Hematopoietic multipotent progenitor cell treated with erythropoietin and hydrocortisone succinate and interleukin-3 and kit ligand, for 6 days (in vitro differentiated cells): Measurements from ENCODE around the gene BAG3.

ENCODE experiments used
- DNase-seq: peaks from one replicate; pipeline ENCODE4 v3.0.0-alpha.2; 2015

Gene BAG3

DNA sequence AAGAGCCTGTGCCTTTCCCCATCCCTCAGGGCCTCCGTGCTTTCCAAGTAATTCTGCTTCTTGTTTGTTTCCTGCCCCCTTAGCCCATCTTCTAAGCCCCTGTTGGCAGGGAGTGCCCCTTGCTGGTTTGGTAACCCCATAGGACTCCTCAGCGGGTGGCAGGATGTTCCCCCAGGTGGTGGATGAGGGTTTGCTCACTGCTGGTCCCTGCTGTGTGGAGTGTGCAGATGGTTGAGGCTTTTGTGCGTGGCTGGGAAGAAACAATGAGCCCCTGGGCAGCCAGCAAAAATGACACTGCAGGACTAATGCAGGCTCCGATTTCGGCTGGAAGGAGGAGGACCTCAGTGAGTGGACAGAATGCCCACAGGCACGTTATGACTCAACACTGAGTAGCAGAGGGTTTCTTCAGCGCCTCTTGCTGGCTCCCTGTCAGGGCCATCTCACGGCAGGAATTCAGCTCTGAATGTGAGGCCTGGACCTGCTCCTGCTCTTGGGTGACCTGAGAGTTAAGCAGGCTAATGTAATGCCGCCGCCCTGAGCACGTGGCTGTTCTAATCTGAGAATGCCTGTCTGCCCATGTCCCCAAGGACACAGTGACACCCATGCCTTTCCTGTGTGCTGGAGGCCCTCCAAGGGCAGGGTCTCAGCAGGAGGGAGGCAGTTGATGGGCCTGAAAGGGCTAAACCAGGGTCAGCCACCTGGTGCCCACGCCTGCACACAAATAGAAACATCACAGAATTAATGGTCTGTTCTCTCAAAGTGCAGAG, 16.6 kb downstream of the BAG3 start:
- peak; percentile 28 for DNase-seq

DNA sequence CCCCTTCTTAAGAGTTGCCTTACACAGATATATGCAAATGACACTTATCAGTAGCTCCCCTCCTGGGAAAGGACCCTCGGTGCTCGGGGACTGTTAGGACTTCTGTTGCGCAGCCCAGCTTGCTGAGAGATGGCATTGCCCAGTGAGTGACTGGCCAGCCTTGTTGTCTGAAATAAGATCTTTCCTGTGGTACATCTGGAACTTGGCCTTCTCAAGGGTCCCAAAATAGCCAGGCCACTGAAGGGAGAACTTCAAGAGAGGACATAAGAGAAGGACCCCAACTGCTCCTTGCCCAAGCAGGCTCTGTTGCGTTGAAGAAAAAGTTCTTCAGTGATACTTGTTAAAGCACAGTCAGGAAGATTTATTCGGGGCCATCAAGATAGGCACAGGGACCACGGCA, 17.3 kb downstream of the BAG3 start:
- no peak for DNase-seq

DNA sequence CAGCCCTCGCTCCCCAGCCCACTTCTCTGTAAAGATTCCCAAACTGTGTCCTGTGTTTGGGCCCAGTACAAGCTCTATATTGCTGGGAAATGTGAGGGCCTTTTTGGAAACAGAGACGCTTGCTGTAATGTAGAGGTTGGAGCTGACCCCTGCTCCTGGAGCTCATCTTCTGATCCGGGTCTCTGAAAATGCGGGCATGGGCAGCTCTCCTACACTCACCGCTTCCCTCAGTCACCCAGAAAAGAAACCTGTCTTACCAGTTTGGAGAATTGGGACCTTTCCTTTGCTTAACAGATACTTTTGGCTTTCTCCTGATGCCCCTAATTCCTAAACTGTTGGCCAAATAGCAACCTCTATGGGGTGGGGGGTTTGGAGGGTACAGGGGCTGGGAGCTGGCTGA, 18.2 kb downstream of the BAG3 start:
- DNase-seq, result no peak

DNA sequence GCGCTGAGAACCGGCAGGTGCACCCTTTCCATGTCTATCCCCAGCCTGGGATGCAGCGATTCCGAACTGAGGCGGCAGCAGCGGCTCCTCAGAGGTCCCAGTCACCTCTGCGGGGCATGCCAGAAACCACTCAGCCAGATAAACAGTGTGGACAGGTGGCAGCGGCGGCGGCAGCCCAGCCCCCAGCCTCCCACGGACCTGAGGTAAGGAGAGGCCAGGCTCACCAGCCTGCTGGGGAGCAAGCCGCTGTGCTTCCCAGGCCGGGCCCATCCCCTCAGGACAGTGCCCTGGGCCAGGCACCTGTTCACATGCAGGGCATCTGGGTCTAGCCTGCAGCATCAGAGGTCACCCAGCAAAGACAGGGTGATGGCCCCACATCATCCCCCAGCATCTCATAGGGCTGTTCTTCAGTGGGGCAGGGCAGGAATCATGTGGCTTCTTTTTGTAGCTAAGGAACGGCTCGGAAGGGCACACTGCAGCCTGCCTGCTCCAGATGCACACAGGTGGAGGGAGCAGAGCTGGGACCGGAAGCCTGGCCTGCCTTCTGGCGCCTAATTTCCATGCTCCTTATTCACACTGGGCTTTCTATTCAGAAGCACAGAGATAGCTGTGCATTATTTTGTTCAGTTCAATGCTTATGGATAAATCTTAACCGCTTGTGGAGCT, 18.9 kb downstream of the BAG3 start:
- no peak for DNase-seq

DNA sequence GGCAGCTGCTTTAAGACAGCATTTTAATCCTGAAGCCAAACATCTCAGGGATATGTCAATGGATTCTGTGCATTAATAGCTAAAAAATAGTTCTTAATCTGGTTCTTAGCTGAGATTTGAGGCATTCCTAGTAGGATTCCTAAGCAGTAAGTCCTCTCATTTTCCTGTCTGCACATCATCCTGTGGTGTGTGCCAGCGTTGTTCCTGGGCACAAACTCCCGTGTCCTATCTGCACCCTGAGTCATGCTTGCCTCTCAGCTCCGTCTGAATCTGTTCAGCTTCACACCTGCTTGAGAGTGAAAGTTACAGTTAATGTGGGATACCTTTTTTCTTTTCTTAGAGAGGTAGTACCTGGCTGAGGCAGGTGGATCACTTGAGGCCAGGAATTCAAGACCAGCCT, 19.5 kb downstream of the BAG3 start:
- no peak for DNase-seq

DNA sequence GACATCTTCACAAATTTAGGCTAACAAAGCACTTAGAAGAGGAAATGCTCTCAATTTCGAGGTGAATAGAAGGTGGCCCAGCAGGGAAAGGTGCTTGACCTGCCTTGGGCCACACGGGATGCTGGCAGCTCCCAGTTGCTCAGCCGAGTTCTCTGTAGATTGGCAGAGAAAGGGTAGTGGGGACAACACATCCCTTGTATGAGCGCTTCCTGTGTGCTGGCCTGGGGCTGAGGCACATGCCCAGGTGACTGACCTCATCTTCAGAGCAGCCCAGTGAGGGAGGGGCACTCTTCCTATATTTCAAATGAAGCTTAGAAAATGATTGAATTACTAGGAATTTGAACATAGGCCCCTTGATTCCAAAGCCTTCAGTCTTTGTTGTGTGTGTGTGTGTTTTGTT, 20.2 kb downstream of the BAG3 start:
- no peak for DNase-seq

DNA sequence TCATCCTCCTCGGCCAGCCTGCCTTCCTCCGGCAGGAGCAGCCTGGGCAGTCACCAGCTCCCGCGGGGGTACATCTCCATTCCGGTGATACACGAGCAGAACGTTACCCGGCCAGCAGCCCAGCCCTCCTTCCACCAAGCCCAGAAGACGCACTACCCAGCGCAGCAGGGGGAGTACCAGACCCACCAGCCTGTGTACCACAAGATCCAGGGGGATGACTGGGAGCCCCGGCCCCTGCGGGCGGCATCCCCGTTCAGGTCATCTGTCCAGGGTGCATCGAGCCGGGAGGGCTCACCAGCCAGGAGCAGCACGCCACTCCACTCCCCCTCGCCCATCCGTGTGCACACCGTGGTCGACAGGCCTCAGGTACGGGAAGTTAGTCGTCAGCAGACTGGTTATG, 21.1 kb downstream of the BAG3 start:
- no peak for DNase-seq

DNA sequence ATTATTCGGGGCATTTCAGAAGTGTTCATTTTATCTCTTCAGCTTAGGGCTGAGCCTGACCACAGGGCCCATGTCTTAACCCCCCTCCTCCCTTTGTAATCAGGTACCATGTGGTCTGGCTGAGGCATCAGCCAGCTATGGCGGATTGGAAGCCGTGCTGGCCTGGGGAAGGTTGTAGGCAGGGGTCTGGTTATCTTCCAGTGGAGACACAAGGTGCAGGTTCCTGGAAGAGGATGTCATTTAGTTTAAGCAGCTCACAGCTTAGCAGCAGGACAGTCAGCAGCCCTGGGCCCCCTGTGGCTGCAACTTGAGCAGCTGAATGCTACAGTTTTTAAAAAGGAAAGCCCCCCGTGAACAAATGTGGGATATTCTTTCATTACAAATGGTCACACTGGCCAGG, 22.1 kb downstream of the BAG3 start:
- peak; percentile 69 for DNase-seq

DNA sequence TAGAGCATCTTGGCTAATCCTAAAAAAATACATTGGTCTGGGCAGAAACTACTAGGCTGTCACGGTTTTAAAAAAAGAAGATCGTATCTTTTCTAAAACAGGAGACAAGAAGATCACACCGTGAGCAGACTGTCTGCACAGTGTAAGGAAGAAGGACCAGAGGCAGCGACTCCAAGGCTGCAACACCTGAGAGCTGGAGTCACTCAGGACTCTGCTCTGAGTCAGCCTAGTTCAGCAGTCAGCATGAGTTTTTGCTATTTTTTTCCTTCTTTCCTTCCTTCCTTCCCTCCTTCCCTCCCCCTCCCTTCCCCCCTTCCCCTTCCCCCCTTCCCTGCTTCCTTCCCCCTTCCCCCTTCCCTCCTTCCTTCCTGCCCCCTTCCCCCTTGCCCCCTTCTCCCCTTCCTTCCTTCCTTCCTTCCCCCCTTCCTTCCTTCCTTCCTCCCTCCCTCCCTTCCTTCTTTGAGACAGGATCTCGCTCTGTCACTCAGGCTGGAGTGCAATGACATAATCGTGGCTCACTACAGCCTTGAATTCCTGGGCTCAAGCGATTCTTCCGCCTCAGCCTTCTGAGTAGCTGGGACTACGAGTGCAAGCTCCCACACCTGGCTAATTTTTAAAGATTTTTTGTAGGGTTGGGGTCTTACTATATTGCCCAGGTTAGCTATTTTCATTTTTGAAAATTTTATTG, 24.4 kb downstream of the BAG3 start:
- DNase-seq, result no peak

DNA sequence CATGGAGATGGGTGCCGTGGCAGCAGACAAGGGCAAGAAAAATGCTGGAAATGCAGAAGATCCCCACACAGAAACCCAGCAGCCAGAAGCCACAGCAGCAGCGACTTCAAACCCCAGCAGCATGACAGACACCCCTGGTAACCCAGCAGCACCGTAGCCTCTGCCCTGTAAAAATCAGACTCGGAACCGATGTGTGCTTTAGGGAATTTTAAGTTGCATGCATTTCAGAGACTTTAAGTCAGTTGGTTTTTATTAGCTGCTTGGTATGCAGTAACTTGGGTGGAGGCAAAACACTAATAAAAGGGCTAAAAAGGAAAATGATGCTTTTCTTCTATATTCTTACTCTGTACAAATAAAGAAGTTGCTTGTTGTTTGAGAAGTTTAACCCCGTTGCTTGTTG, 25.9 kb downstream of the BAG3 start:
- DNase-seq, result no peak

DNA sequence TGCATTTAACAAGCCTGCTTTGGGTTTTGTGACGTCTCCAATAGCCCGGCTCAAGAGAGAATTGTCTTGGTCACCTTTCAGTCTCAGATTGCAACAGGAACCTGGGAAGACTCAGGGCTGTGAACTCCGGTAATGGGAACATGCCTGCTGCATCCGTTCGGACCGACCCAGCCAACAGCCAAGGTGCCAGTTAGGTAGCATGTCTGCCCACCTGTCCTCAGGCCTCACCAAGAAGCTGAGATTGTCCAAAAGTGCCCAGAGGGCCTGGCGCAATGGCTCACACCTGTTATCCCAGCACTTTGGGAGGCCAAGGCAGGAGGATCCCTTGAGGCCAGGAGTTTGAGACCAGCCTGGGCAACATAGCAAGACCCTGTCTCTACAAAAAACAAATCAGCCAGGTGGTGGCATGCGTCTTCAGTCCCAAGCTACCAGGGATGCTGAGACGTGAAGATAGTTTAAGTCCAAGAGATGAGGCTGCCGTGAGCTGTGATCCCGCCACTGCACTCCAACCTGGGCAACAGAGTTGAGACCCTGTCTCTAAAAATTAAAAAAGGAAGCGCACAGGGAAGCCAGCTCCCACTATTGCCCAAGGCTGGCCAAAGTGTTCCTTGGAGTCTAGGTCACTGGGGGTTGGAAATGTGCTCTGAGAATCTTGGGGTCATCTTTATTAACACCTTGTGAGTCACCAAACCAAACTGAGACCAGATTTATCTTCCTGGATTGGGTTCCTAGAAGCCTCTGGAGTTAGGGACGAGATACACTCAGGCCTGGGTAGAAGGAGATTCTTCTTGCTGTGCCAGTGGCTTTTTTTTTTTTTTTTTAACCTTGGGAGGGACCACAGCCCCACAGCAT, 26.9 kb downstream of the BAG3 start:
- DNase-seq, result no peak

DNA sequence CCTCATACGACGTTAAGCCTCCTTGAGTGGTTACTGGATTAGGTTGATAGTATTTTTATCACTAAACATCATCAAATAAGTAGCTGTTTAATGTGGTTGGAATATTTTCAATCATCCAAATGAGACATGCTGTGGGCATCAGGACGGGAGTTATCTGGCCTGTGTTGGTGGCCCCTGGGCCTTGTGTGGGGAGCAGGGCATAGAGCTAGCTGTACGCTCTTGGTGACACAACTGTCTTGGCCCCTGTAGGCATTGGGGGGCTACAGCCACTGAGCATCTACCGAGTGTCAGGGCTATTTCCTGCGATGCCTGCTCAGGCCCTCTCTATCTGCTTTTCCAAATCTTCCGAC, 28.3 kb downstream of the BAG3 start:
- no peak for DNase-seq

DNA sequence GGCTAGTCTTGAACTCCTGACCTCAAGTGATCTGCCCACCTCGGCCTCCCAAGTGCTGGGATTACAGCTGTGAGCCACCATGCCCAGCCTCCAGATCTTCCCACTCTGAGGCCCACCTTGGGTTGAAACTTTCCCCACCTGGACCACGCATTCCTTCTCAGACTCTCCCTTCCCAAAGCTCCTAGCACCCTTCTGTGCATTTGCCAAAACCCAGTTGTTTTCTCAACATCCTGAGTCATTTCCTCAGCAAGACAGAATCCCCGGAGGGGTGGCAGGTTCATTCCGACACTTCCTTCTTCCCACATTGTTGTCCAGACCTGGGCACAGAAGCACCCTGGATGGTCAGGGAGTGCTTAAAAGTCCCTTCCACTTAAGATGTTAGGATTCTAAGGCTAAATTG, 28.9 kb downstream of the BAG3 start:
- no peak for DNase-seq

DNA sequence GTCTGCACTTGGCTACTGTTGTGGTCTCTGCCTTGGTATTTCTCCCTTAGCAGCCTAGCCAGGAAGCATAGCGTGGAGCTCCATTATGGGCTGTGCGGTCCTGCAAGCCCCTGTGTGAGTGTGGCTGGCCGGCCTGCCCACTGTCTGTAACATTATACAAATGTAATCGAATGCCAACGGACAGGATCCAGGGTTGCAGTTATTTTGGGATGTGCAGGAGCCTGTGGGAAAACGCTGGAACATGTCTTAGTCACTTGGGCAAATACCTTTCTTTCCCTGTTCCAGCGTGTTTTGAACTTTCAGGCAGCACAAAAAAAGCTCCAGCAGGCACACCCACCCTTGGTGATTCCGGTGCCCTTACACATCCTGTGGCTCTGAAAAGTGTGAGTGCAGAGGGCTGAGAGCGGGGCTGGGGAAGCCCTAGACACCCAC, 29.5 kb downstream of the BAG3 start:
- DNase-seq, result no peak

DNA sequence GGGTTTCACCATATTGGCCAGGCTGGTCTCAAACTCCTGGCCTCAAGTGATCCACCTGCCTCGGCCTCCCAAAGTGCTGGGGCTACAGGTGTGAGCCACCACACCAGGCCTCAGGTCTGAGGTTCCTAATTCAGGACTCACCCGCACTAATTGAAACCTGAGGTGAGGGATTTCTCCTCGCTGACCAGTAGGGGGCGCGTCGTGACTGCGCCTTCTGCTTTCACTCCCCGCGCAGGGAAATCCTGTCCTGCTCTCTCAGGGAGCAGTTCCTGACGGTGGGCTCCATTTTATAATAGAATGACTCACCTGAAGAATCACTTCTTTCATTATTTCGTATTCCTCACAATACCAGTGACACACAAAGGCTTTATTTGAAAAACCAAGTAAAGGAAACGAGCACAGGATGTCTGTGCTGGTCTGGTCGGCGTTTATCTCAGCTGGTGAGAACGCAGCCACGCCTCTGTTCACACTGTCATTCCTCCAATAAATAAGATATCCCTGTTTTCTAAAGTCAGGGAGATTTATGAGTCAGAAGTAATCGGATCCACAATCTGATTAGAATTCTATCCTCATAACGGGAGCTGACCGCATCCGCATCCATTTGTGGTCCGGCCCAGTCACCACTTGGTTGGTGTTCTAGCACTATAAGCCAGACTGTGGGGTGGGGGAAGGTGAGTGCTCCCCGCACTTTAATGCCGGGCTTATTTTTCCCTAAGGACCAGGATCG, 35.4 kb downstream of the BAG3 start:
- peak; percentile 87 for DNase-seq

DNA sequence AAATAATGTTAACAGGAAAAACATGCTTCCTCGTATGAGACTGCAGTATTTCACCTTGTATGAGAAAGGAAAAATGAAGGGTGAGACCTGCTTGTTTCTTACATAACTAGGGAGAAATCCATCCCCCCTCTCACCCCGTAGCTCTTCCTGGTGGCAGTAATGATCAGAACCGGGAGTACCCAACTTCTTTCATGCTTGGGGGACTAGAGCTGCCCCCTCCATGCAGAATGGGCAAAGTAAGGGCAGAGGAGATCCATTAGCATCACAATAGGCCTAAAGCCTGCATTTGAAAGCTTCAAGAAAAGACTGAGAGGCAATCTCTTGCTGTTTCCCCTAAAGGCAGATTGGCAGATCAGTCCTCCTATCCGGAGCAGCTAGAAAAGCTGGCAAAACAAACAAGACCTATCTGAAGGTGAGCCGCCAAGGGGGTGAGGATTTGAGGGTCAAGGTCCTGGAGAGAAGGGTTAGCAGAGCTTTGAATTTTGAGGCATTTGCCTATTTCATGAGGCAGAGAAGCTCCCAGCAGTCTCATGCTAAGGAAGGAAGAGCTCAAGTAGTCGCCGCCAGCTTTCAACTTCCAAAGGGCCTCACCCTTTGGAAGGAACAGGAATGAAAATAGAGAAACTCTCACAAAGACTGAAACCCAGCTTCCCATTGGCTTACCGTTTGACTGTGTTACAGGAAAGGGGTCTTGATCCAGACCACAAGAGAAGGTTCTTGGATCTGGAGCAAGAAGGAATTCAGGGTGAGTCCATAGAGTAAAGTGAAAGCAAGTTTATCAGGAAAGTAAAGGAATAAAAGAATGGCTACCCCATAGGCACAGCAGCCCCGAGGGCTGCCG, 36.2 kb downstream of the BAG3 start:
- no peak for DNase-seq

DNA sequence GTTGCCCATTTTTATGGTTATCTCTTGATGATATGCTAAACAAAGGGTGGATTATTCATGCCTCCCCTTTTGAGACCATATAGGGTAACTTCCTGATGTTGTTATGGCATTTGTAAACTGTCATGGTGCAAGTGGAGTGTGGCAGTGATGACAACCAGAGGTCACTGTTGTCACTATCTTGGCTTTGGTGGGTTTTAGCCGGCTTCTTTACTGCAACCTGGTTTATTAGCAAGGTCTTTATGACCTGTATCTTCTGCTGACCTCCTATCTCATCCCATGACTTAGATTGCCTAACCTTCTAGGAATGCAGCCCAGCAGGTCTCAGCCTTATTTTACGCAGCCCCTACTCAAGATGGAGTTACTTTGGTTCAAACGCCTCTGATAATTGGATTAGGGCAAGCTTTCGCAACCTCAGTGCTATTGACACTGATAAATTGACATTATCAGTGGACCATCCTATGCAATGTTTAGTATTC, 36.9 kb downstream of the BAG3 start:
- peak; percentile 37 for DNase-seq

DNA sequence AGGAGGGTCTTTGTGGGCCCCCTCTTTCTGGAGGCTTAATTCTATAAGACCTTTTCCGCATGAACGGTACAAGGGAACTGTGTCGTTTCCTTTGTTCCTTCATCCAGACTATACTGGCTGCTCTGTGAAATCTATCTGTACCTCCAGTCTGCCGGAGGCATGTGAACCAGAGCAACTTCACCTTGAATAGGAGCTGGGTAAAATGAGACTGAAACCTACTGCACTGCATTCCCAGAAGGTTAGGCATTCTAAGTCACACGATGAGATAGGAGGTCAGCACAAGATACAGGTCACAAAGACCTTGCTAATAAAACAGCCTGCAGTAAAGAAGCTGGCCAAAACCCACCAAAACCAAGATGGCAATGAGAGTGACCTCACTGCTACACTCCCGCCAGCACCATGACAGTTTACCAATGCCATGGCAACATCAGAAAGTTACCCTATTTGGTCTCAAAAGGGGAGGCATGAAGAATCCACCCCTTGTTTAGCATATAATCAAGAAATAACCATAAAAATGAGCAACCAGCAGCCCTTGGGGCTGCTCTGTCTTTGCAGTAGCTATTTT, 37.9 kb downstream of the BAG3 start:
- DNase-seq, result no peak

DNA sequence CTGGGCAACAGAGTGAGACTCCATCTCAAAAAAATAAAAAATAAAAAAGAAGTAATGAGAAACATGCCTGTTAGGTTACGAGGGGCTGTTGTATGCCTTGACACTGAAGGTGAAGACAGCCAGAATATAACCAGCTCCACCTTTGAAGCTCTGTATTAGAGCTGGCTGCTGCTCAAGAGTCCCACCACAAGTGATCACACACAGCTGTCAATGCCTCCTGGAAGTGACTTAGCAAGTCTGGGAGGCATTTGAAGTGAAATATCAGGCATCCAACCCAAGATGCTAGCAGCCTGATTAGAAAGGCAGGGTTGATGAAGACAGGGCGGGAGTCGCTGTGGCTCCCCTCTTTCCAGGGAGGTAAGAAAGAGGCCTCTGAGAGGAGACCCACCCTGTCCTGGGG, 40.5 kb downstream of the BAG3 start:
- peak; percentile 85 for DNase-seq

DNA sequence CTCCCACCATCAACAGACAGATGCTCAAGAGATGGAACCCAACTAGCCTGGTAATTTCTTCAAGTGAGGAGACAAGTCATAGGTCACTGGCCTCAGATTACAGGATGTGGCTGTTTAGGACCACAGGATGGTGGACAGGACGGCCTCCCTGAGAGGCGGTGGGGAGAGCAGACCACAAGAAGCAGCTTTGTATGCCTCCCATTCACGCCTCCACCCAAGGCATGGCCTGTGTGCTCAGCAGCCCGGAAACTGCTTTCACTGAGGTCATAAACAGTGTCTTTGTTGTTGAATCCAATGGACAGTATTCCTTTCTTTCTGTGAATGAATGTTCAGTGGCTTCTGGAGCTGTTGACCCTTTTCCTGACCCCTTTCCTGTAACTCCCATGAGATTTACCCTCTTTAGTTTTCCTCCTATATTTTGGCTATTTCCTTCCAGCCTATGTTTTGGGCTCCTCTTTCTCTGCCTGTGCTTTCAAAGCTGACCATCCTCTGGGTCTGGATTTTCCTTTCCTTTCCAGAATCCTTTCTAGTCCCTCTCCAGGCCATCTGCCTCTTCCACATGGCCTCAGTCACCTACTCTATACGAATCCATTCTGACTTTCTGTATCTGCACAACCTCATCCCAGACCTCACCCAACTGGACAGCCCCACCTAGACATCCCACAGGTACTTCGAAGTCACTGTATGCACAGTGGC, 42.2 kb downstream of the BAG3 start:
- DNase-seq, result no peak

DNA sequence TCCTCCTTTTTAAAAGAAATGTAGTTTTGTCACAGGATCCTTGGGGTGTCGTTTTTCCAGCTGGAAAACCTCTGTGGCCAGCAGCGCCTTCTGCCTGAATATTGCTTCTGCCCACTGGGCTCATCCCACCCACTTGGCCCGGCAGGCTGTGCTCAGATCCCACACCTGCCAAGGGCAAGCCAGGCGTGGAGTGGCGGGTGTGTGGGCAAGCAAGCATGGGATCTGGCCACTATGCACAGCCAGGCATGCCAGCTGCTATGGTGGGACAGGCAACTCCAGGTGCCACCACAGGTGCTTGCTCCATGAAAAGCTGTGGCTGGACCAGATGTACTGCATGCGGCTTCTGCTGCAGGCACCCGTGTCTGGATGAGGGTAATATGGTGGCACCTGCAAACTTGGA, 43.4 kb downstream of the BAG3 start:
- DNase-seq, result no peak
